ES-I3 (cell line): Measurements from ENCODE around the gene RPTOR.
A peak's percentile ranks its signal among the peaks of the same experiment; 100 is the strongest.

Source experiments
- H3K36me3 ChIP-seq: 2 replicates; pipeline ENCODE4 v1.6.1; 2013; ENCODE audit warnings: mild to moderate bottlenecking, low read length, control low read depth, moderate library complexity; ENCODE audit not compliant: insufficient read depth
- H3K4me1 ChIP-seq: 2 replicates; pipeline ENCODE4 v1.6.1; 2013; ENCODE audit warnings: mild to moderate bottlenecking, control low read depth, low read length; ENCODE audit not compliant: insufficient read depth
- H3K9ac ChIP-seq: 2 replicates; pipeline ENCODE4 v1.6.1; 2013; ENCODE audit warnings: low read depth, mild to moderate bottlenecking, low read length, moderate library complexity
- H3K9me3 ChIP-seq: 2 replicates; pipeline ENCODE4 v1.6.1; 2013; ENCODE audit warnings: mild to moderate bottlenecking, low read length, moderate library complexity; ENCODE audit not compliant: control insufficient read depth, insufficient read depth

The RPTOR gene

GRCh38 chr17:80822700-80823410 is 278.2 kb downstream of the RPTOR start:
- Histone ChIP-seq H3K4me1 (peaks cover 22% of the 10 kb centered on the region), H3K9ac (no peak overlapping the region), H3K9me3 (no peaks in the 10 kb centered on the region), H3K36me3 (no peaks in the 10 kb centered on the region)

- H3K36me3 ChIP-seq: no peaks in the 10 kb centered on the region
- H3K9ac ChIP-seq: no peak overlapping the region
- H3K4me1 ChIP-seq: peaks cover 32% of the 10 kb centered on the region
- H3K9me3 ChIP-seq: no peaks in the 10 kb centered on the region
Measured at GRCh38 chr17:80824549-80825470, 280.2 kb downstream of the RPTOR start.

- Histone ChIP-seq H3K36me3 (no peaks in the 10 kb centered on the region), H3K4me1 (peaks cover 24% of the 10 kb centered on the region), H3K9ac (no peak overlapping the region), H3K9me3 (no peaks in the 10 kb centered on the region)
Measured at GRCh38 chr17:80825471-80826345, 281.1 kb downstream of the RPTOR start.

GRCh38 chr17:80826346-80826954 is 281.8 kb downstream of the RPTOR start:
- peaks cover 24% of the 10 kb centered on the region for H3K4me1 ChIP-seq
- no peaks in the 10 kb centered on the region for H3K9me3 ChIP-seq
- no peaks in the 10 kb centered on the region for H3K36me3 ChIP-seq
- no peak overlapping the region for H3K9ac ChIP-seq

- Histone ChIP-seq H3K36me3 (no peaks in the 10 kb centered on the region), H3K9ac (no peak overlapping the region), H3K4me1 (peaks cover 31% of the 10 kb centered on the region), H3K9me3 (no peaks in the 10 kb centered on the region)
Measured at GRCh38 chr17:80826955-80827645, 282.5 kb downstream of the RPTOR start.

- Histone ChIP-seq H3K36me3 (no peaks in the 10 kb centered on the region), H3K9me3 (no peaks in the 10 kb centered on the region), H3K9ac (no peak overlapping the region), H3K4me1 (peaks cover 35% of the 10 kb centered on the region)
Measured at GRCh38 chr17:80827646-80828643, 283.3 kb downstream of the RPTOR start.

GRCh38 chr17:80829166-80829813 is 284.7 kb downstream of the RPTOR start:
- H3K9ac ChIP-seq: no peak overlapping the region
- H3K36me3 ChIP-seq: no peaks in the 10 kb centered on the region
- no peaks in the 10 kb centered on the region for H3K9me3 ChIP-seq
- peaks cover 39% of the 10 kb centered on the region for H3K4me1 ChIP-seq

- no peaks in the 10 kb centered on the region for H3K9me3 ChIP-seq
- H3K4me1 ChIP-seq: peaks cover 39% of the 10 kb centered on the region
- H3K9ac ChIP-seq: no peak overlapping the region
Measured at GRCh38 chr17:80830020-80830780, 285.6 kb downstream of the RPTOR start.

GRCh38 chr17:80831491-80831890 is 286.9 kb downstream of the RPTOR start:
- peaks cover 39% of the 10 kb centered on the region for H3K4me1 ChIP-seq
- H3K9ac ChIP-seq: no peak overlapping the region
- H3K9me3 ChIP-seq: no peaks in the 10 kb centered on the region
- no peaks in the 10 kb centered on the region for H3K36me3 ChIP-seq

More at GRCh38 chr17:80830020-80830780, 285.6 kb downstream of the RPTOR start:
- no peaks in the 10 kb centered on the region for H3K36me3 ChIP-seq

- H3K9ac ChIP-seq: peak overlapping the region; percentile 40; the same call in 1 of the 2 replicates
- H3K9me3 ChIP-seq: no peaks in the 10 kb centered on the region
- H3K36me3 ChIP-seq: no peaks in the 10 kb centered on the region
- H3K4me1 ChIP-seq: peaks cover 31% of the 10 kb centered on the region
Measured at GRCh38 chr17:80832266-80832676, 287.6 kb downstream of the RPTOR start.

- Histone ChIP-seq H3K36me3 (no peaks in the 10 kb centered on the region), H3K9ac (peak overlapping the region; percentile 40; the same call in 1 of the 2 replicates), H3K9me3 (no peaks in the 10 kb centered on the region), H3K4me1 (peaks cover 23% of the 10 kb centered on the region)
Measured at GRCh38 chr17:80832888-80833583, 288.4 kb downstream of the RPTOR start.
